H1 (cell line): ENCODE data around the gene FAM177B.

Experiments used
- CHD1 ChIP-seq: IDR thresholded peaks from 2 replicates; pipeline ENCODE4 v1.6.1; 2012; ENCODE audit warnings: low read depth, low read length, improper control_type of control experiment
- JUND ChIP-seq: IDR thresholded peaks from 2 replicates; pipeline ENCODE4 v1.6.1; 2011; ENCODE audit warnings: mild to moderate bottlenecking, improper control_type of control experiment, low read length
- RAD21 ChIP-seq, 2 experiments: IDR thresholded peaks in 1 of 2; conservative IDR thresholded peaks in 1 of 2; 2 replicates each; pipeline ENCODE4 v1.6.1; 2011; ENCODE audit warnings: low read depth in 2 of 2, low read length in 2 of 2, improper control_type of control experiment in 1 of 2, inconsistent platforms in 1 of 2, mild to moderate bottlenecking in 1 of 2, moderate library complexity in 1 of 2
- SUZ12 ChIP-seq: fragments of 200-600 bp; sonication (generic); IDR thresholded peaks from 2 replicates; pipeline ENCODE4 v1.6.1; 2012; ENCODE audit warnings: mild to moderate bottlenecking, inconsistent platforms, low read length, moderate library complexity, mixed read lengths
- ZNF274 ChIP-seq: IDR thresholded peaks from 2 replicates; pipeline ENCODE4 v1.7.0; 2012; ENCODE audit warnings: low read length, borderline replicate concordance; ENCODE audit errors: extremely low read depth
- TF ChIP-seq, protein P1 (sequence below), 3 experiments: IDR thresholded peaks; 1 replicate in 2 of 3; 2 replicates in 1 of 3; pipeline versions ENCODE4 v1.5.1 to v1.6.1; 2011; ENCODE audit warnings: low read length in 3 of 3, mild to moderate bottlenecking in 3 of 3, inconsistent platforms in 2 of 3, low read depth in 1 of 3, moderate library complexity in 1 of 3; ENCODE audit not compliant: insufficient read depth in 1 of 3; ENCODE audit errors: control extremely low read depth in 1 of 3
- TF ChIP-seq, protein P2 (sequence below): IDR thresholded peaks from 2 replicates; pipeline ENCODE4 v1.6.1; 2012; ENCODE audit warnings: inconsistent platforms

DNA sequence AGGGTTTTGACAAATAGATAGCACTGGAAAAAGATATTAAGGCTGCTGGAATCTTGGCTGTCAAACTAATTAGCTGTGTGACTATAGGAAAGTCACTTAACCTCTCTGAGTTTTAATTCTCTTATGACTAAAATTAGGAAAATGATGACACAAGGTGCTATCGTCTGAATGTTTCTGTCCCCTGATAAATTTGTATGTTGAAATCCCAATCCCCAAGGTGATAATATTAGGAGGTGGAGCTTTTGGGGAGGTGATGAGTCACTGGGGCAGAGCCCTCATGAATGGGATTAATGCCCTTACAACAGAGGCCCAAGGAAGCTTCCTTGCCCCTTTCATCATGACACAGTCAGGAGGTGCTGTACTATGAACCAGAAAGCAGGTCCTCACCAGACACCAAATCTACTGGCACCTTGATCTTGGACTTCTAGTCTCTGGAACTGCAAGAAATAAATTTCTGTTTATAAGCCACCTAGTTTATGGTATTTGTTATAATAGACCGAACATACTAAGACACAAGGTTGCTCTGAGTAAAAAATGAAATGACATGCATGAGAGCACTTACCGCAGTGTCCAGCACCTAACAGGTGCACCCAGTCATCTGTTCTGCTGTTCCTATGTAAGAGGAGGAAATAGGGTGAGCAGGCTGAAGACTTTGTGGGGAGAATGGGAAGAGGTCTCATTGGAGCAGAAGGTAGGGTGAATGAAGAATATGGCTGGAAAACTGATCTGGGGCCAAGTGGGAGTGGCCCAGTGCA lies 51.6 kb downstream of the FAM177B start:
- TF ChIP-seq ZNF274 (no peak), RAD21 (IDR thresholded peaks at IDR 0.05 in 1 of 2, conservative IDR thresholded peaks at IDR 0.05 in 1 of 2; ENCODE audit: low read depth in 2 of 2, low read length in 2 of 2) (no peak), CHD1 (no peak), SUZ12 (no peak), JUND (no peak)
- TF ChIP-seq, protein P1, sequence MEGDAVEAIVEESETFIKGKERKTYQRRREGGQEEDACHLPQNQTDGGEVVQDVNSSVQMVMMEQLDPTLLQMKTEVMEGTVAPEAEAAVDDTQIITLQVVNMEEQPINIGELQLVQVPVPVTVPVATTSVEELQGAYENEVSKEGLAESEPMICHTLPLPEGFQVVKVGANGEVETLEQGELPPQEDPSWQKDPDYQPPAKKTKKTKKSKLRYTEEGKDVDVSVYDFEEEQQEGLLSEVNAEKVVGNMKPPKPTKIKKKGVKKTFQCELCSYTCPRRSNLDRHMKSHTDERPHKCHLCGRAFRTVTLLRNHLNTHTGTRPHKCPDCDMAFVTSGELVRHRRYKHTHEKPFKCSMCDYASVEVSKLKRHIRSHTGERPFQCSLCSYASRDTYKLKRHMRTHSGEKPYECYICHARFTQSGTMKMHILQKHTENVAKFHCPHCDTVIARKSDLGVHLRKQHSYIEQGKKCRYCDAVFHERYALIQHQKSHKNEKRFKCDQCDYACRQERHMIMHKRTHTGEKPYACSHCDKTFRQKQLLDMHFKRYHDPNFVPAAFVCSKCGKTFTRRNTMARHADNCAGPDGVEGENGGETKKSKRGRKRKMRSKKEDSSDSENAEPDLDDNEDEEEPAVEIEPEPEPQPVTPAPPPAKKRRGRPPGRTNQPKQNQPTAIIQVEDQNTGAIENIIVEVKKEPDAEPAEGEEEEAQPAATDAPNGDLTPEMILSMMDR (IDR thresholded peaks at IDR 0.05; ENCODE audit: control extremely low read depth in 1 of 3, insufficient read depth in 1 of 3, low read depth in 1 of 3, low read length in 3 of 3), result no peak
- TF ChIP-seq, protein P2, sequence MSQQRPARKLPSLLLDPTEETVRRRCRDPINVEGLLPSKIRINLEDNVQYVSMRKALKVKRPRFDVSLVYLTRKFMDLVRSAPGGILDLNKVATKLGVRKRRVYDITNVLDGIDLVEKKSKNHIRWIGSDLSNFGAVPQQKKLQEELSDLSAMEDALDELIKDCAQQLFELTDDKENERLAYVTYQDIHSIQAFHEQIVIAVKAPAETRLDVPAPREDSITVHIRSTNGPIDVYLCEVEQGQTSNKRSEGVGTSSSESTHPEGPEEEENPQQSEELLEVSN, result no peak
